Astrocyte (in vitro differentiated cells and primary cell): ENCODE results near the gene CACNG3. TPM values are rescaled to one million over a fixed set of nuclear protein-coding genes. Genes with fewer than 3 reads are reported as not detected.

Experiments
- DNase-seq: peaks from one replicate; pipeline ENCODE4 v3.0.0-alpha.2; 2010; ENCODE audit warnings: low read depth
- FAIRE-seq: peaks from 2 replicates; lab custom pipeline; 2011; peaks lifted over from hg19 to GRCh38; lab: Jason Lieb, UNC
- H2AFZ ChIP-seq: 2 replicates; pipeline ENCODE4 v1.6.0; 2012; ENCODE audit warnings: low read depth, low read length, inconsistent platforms
- H3K27ac ChIP-seq: 2 replicates; pipeline ENCODE4 v1.5.1; 2011; ENCODE audit warnings: low read depth, low read length, inconsistent platforms
- H3K27me3 ChIP-seq: 2 replicates; pipeline ENCODE4 v1.6.0; 2011; ENCODE audit warnings: low read length, inconsistent platforms; ENCODE audit not compliant: insufficient read depth
- H3K36me3 ChIP-seq: 2 replicates; pipeline ENCODE4 v1.5.1; 2011; ENCODE audit warnings: low read length, inconsistent platforms; ENCODE audit not compliant: insufficient read depth
- H3K4me1 ChIP-seq: 2 replicates; pipeline ENCODE4 v1.5.1; 2011; ENCODE audit warnings: low read length, inconsistent platforms; ENCODE audit not compliant: insufficient read depth
- H3K4me2 ChIP-seq: 2 replicates; pipeline ENCODE4 v1.6.0; 2012; ENCODE audit warnings: low read length, inconsistent platforms
- H3K4me3 ChIP-seq: 2 replicates; pipeline ENCODE4 v1.5.1; 2011; ENCODE audit warnings: low read depth, mild to moderate bottlenecking, low read length, inconsistent platforms; ENCODE audit not compliant: insufficient read depth
- H3K79me2 ChIP-seq: 2 replicates; pipeline ENCODE4 v1.6.0; 2012; ENCODE audit warnings: mild to moderate bottlenecking, low read length, inconsistent platforms; ENCODE audit not compliant: insufficient read depth
- H3K9ac ChIP-seq: 2 replicates; pipeline ENCODE4 v1.6.0; 2012; ENCODE audit warnings: mild to moderate bottlenecking, low read length, inconsistent platforms
- H3K9me3 ChIP-seq: 2 replicates; pipeline ENCODE4 v1.5.1; 2012; ENCODE audit warnings: low read depth, mild to moderate bottlenecking, low read length, inconsistent platforms; ENCODE audit not compliant: insufficient read depth
- H4K20me1 ChIP-seq: 2 replicates; pipeline ENCODE4 v1.6.0; 2012; ENCODE audit warnings: low read length, inconsistent platforms; ENCODE audit not compliant: insufficient read depth
- H3K27ac Mint-ChIP-seq: one replicate; pipeline ENCODE4 v1.8.0; 2021; ENCODE audit warnings: mild to moderate bottlenecking, mixed read lengths; ENCODE audit not compliant: unreplicated experiment
- H3K27me3 Mint-ChIP-seq: one replicate; pipeline ENCODE4 v1.8.0; 2021; ENCODE audit warnings: low read depth, mixed read lengths; ENCODE audit not compliant: unreplicated experiment
- H3K36me3 Mint-ChIP-seq: one replicate; pipeline ENCODE4 v1.8.0; 2021; ENCODE audit warnings: low read depth, mixed read lengths; ENCODE audit not compliant: unreplicated experiment
- H3K4me1 Mint-ChIP-seq: one replicate; pipeline ENCODE4 v1.8.0; 2021; ENCODE audit warnings: low read depth, mixed read lengths; ENCODE audit not compliant: unreplicated experiment
- H3K4me3 Mint-ChIP-seq: one replicate; pipeline ENCODE4 v1.8.0; 2021; ENCODE audit warnings: mild to moderate bottlenecking, moderate library complexity, mixed read lengths; ENCODE audit not compliant: unreplicated experiment
- H3K9me3 Mint-ChIP-seq: one replicate; pipeline ENCODE4 v1.8.0; 2021; ENCODE audit warnings: mild to moderate bottlenecking, mixed read lengths; ENCODE audit not compliant: unreplicated experiment
- CTCF ChIP-seq: IDR thresholded peaks from 2 replicates; pipeline ENCODE4 v1.5.1; 2011; ENCODE audit warnings: low read depth, mild to moderate bottlenecking, inconsistent platforms, low read length, moderate library complexity; ENCODE audit not compliant: insufficient read depth
- EZH2 ChIP-seq: IDR thresholded peaks from 2 replicates; pipeline ENCODE4 v1.6.1; 2012; ENCODE audit warnings: mild to moderate bottlenecking, low read length, inconsistent platforms; ENCODE audit not compliant: insufficient read depth
- total RNA-seq: library from RNA; stranded (reverse); gene quantifications from 2 replicates; pipeline ENCODE4 v1.2.1, GENCODE V29; 2021

CACNG3 gene
- total RNA-seq, 1 donor from 2014 or later = not detected

- Mint-ChIP-seq H3K4me1 (no peaks in the 10 kb centered on the region), H3K9me3 (no peaks in the 10 kb centered on the region), H3K27me3 (peaks cover 39% of the 10 kb centered on the region), H3K36me3 (no peaks in the 10 kb centered on the region), H3K27ac (no peak overlapping the region), H3K4me3 (no peak overlapping the region)
- Histone ChIP-seq H3K27ac (no peak overlapping the region), H2AFZ (no peak overlapping the region), H3K9me3 (peaks cover 4% of the 10 kb centered on the region), H3K4me2 (no peak overlapping the region), H3K27me3 (no peaks in the 10 kb centered on the region), H3K4me3 (no peak overlapping the region), H3K4me1 (no peaks in the 10 kb centered on the region), H3K79me2 (no peaks in the 10 kb centered on the region), H3K9ac (no peak overlapping the region), H4K20me1 (no peaks in the 10 kb centered on the region), H3K36me3 (no peaks in the 10 kb centered on the region)
- DNase-seq = no peak
- no peak for FAIRE-seq
- no peak for TF ChIP-seq CTCF
- no peak for TF ChIP-seq EZH2
Observed at GRCh38 chr16:24324421-24324820, 68.3 kb downstream of the CACNG3 start.

GRCh38 chr16:24328835-24329452 lies 72.8 kb downstream of the CACNG3 start:
- H3K4me3 Mint-ChIP-seq = no peak overlapping the region
- Histone ChIP-seq H3K36me3 (no peaks in the 10 kb centered on the region), H2AFZ (no peak overlapping the region), H3K4me1 (no peaks in the 10 kb centered on the region), H4K20me1 (no peaks in the 10 kb centered on the region), H3K4me2 (no peak overlapping the region), H3K79me2 (no peaks in the 10 kb centered on the region), H3K4me3 (no peak overlapping the region), H3K27ac (no peak overlapping the region), H3K9me3 (peaks cover 4% of the 10 kb centered on the region), H3K9ac (no peak overlapping the region), H3K27me3 (no peaks in the 10 kb centered on the region)
- no peaks in the 10 kb centered on the region for H3K36me3 Mint-ChIP-seq
- H3K27me3 Mint-ChIP-seq = peaks cover 46% of the 10 kb centered on the region
- DNase-seq (no peak), FAIRE-seq (no peak)
- no peaks in the 10 kb centered on the region for H3K4me1 Mint-ChIP-seq
- H3K27ac Mint-ChIP-seq = no peak overlapping the region
- no peaks in the 10 kb centered on the region for H3K9me3 Mint-ChIP-seq
- no peak for TF ChIP-seq CTCF
- TF ChIP-seq EZH2 = no peak

- Mint-ChIP-seq H3K27me3 (peaks cover 29% of the 10 kb centered on the region), H3K4me3 (no peak overlapping the region), H3K4me1 (no peaks in the 10 kb centered on the region), H3K27ac (no peak overlapping the region), H3K36me3 (no peaks in the 10 kb centered on the region), H3K9me3 (peaks cover 5% of the 10 kb centered on the region)
- TF ChIP-seq EZH2 (no peak), CTCF (no peak)
- Histone ChIP-seq H3K27ac (no peak overlapping the region), H3K4me2 (no peak overlapping the region), H3K36me3 (no peaks in the 10 kb centered on the region), H4K20me1 (no peaks in the 10 kb centered on the region), H3K79me2 (no peaks in the 10 kb centered on the region), H3K9me3 (no peaks in the 10 kb centered on the region), H3K9ac (no peak overlapping the region), H3K4me3 (no peak overlapping the region), H3K4me1 (no peaks in the 10 kb centered on the region), H3K27me3 (no peaks in the 10 kb centered on the region), H2AFZ (no peak overlapping the region)
- DNase-seq (no peak), FAIRE-seq (no peak)
Observed at GRCh38 chr16:24332178-24332577, 76.0 kb downstream of the CACNG3 start.
